CD14-positive monocyte (primary cell): ENCODE results near the gene CASK. TPM values are rescaled to one million over a fixed set of nuclear protein-coding genes. Genes with fewer than 3 reads are reported as not detected.

ENCODE experiments used
- DNase-seq, 3 donors: peaks; one replicate each; pipeline ENCODE4 v3.0.0-alpha.2; 2011 to 2022
- H2AFZ ChIP-seq: 2 replicates; pipeline ENCODE4 v1.6.0; 2012; ENCODE audit warnings: mild to moderate bottlenecking, low read depth, low read length, inconsistent platforms; ENCODE audit not compliant: insufficient read depth, poor library complexity, severe bottlenecking
- H3K27ac ChIP-seq, 2 donors: 1 replicate in 1 of 2; 2 replicates in 1 of 2; pipeline ENCODE4 v1.5.1; 2012 to 2013; ENCODE audit warnings: low read length in 2 of 2, control low read depth in 1 of 2, inconsistent platforms in 1 of 2, low read depth in 1 of 2, mild to moderate bottlenecking in 1 of 2
- H3K27me3 ChIP-seq, 2 donors: one replicate each; pipeline versions ENCODE4 v1.6.0 to v1.6.1; 2011 to 2013; ENCODE audit warnings: low read length in 2 of 2; ENCODE audit not compliant: control insufficient read depth in 2 of 2, insufficient read depth in 2 of 2
- H3K36me3 ChIP-seq, 2 donors: replicated peaks in 1 of 2; 1 replicate in 1 of 2; 2 replicates in 1 of 2; pipeline versions ENCODE4 v1.5.1 to v1.6.1; 2012 to 2013; ENCODE audit warnings: low read length in 2 of 2, control low read depth in 1 of 2, inconsistent platforms in 1 of 2, mild to moderate bottlenecking in 1 of 2; ENCODE audit not compliant: insufficient read depth in 2 of 2, control insufficient read depth in 1 of 2
- H3K4me1 ChIP-seq, 2 donors: 1 replicate in 1 of 2; 2 replicates in 1 of 2; pipeline versions ENCODE4 v1.5.1 to v1.6.1; 2012 to 2013; ENCODE audit warnings: low read length in 2 of 2, control low read depth in 1 of 2, inconsistent platforms in 1 of 2, mild to moderate bottlenecking in 1 of 2, moderate library complexity in 1 of 2; ENCODE audit not compliant: insufficient read depth in 2 of 2, control insufficient read depth in 1 of 2
- H3K4me2 ChIP-seq: replicated peaks from 2 replicates; pipeline ENCODE3; 2012; ENCODE audit warnings: low read length, moderate library complexity, mild to moderate bottlenecking; ENCODE audit not compliant: poor library complexity, severe bottlenecking; ENCODE audit errors: extremely low read depth
- H3K4me3 ChIP-seq, 3 experiments: fragments of 200-600 bp in 1 of 3; sonication (generic) in 1 of 3; replicated peaks in 1 of 3; 1 replicate in 2 of 3; 2 replicates in 1 of 3; pipeline ENCODE4 v1.5.1; 2011 to 2013; ENCODE audit warnings: low read length in 3 of 3, mild to moderate bottlenecking in 3 of 3, control low read depth in 2 of 3, low read depth in 2 of 3, inconsistent platforms in 1 of 3, moderate library complexity in 1 of 3
- H3K79me2 ChIP-seq: 2 replicates; pipeline ENCODE4 v1.6.0; 2012; ENCODE audit warnings: mild to moderate bottlenecking, control low read depth, inconsistent platforms, low read length, moderate library complexity; ENCODE audit not compliant: insufficient read depth
- H3K9ac ChIP-seq: 2 replicates; pipeline ENCODE4 v1.6.0; 2017; ENCODE audit warnings: low read length, mild to moderate bottlenecking; ENCODE audit not compliant: insufficient read depth, poor library complexity, severe bottlenecking
- H3K9me3 ChIP-seq, 2 donors: replicated peaks in 1 of 2; 1 replicate in 1 of 2; 2 replicates in 1 of 2; pipeline versions ENCODE4 v1.5.1 to v1.6.1; 2012 to 2013; ENCODE audit warnings: low read length in 2 of 2, control low read depth in 1 of 2; ENCODE audit not compliant: control insufficient read depth in 1 of 2, insufficient read depth in 1 of 2
- H4K20me1 ChIP-seq: 2 replicates; pipeline ENCODE4 v1.6.0; 2012; ENCODE audit warnings: mild to moderate bottlenecking, low read length, control low read depth, moderate library complexity; ENCODE audit not compliant: insufficient read depth
- H3K27ac Mint-ChIP-seq, 7 donors: one replicate each; pipeline ENCODE4 v1.8.0; 2020; ENCODE audit warnings: mild to moderate bottlenecking in 7 of 7, mixed read lengths in 7 of 7, moderate library complexity in 6 of 7, inconsistent platforms in 2 of 7
- H3K27me3 Mint-ChIP-seq, 3 donors: one replicate each; pipeline ENCODE4 v1.8.0; 2021 to 2022; ENCODE audit warnings: low read depth in 3 of 3, mild to moderate bottlenecking in 3 of 3, mixed read lengths in 3 of 3, moderate library complexity in 3 of 3, inconsistent platforms in 1 of 3
- H3K36me3 Mint-ChIP-seq, 2 donors: one replicate each; pipeline ENCODE4 v1.8.0; 2020; ENCODE audit warnings: mixed read lengths in 2 of 2, inconsistent platforms in 1 of 2, mild to moderate bottlenecking in 1 of 2
- H3K4me1 Mint-ChIP-seq: one replicate; pipeline ENCODE4 v1.8.0; 2020; ENCODE audit warnings: mild to moderate bottlenecking, mixed read lengths
- H3K4me3 Mint-ChIP-seq, 2 donors: one replicate each; pipeline ENCODE4 v1.8.0; 2020; ENCODE audit warnings: mild to moderate bottlenecking in 2 of 2, mixed read lengths in 2 of 2, moderate library complexity in 1 of 2
- H3K9me3 Mint-ChIP-seq, 7 donors: one replicate each; pipeline ENCODE4 v1.8.0; 2020 to 2022; ENCODE audit warnings: mixed read lengths in 7 of 7, mild to moderate bottlenecking in 6 of 7, moderate library complexity in 6 of 7, inconsistent platforms in 2 of 7
- CTCF ChIP-seq: fragments of 200-600 bp; IDR thresholded peaks from one replicate; pipeline ENCODE4 v1.8.0; 2022; ENCODE audit warnings: antibody characterized with exemption, mild to moderate bottlenecking
- WGBS: methylation state at CpG from one replicate; pipeline ENCODE4 v1.1.5; 2013; ENCODE audit warnings: missing lambda C conversion rate; ENCODE audit not compliant: insufficient coverage; 5-methylcytosine and 5-hydroxymethylcytosine counted together
- intact Hi-C, 2 donors: fragments of 100-400 bp; cut with micrococcal nuclease; formaldehyde crosslinking; loops; one replicate each; pipeline versions ENCODE4 v1.15.0 to v1.15.1; 2023
- polyA plus RNA-seq, 3 donors: library from polyadenylated mRNA; depleted of rRNA in 1 of 3; unstranded in 2 of 3; stranded (reverse) in 1 of 3; fragments of 300-500 nt in 2 of 3; fragments of >200 nt in 1 of 3; fragmentation: Illumina TruSeq in 2 of 3; gene quantifications; 1 replicate in 2 of 3; 2 replicates in 1 of 3; pipeline ENCODE4 v1.2.3, GENCODE V29; 2012 to 2021

The CASK gene
- polyA plus RNA-seq, 3 donors: 0.48 to 7.4 (median 2.5) TPM

- H3K27ac Mint-ChIP-seq: peak overlapping the region in 1 of 7 donors; percentile 28
- H3K27ac ChIP-seq: no peak overlapping the region
- H3K4me2 ChIP-seq: no peak overlapping the region
- intact Hi-C loops: no loop called here
- no peak for DNase-seq
- peaks cover 0 to 1% (median 0%) of the 10 kb centered on the region in 3 donors for H3K27me3 Mint-ChIP-seq
- peaks cover 0 to 2% of the 10 kb centered on the region in 2 donors for H3K27me3 ChIP-seq
- no peak overlapping the region for H3K4me3 Mint-ChIP-seq
- no peak for TF ChIP-seq CTCF
- H3K36me3 ChIP-seq: no peaks in the 10 kb centered on the region
- H3K9me3 Mint-ChIP-seq: peaks cover 11 to 33% (median 29%) of the 10 kb centered on the region in 7 donors
- H3K9me3 ChIP-seq: peaks cover 26 to 31% of the 10 kb centered on the region in 2 donors
- H3K4me1 ChIP-seq: peaks cover 41 to 46% of the 10 kb centered on the region in 2 donors
- WGBS: 100% methylated on average over 1 of the region's 4 CpGs
- H4K20me1 ChIP-seq: no peaks in the 10 kb centered on the region
- H3K9ac ChIP-seq: no peak overlapping the region
- H3K79me2 ChIP-seq: no peaks in the 10 kb centered on the region
- peaks cover 6 to 12% of the 10 kb centered on the region in 2 donors for H3K36me3 Mint-ChIP-seq
- H2AFZ ChIP-seq: no peak overlapping the region
- peaks cover 45% of the 10 kb centered on the region for H3K4me1 Mint-ChIP-seq
- no peak overlapping the region for H3K4me3 ChIP-seq
Observed at GRCh38 chrX:41718481-41719235, 204.7 kb downstream of the CASK start.

DNA sequence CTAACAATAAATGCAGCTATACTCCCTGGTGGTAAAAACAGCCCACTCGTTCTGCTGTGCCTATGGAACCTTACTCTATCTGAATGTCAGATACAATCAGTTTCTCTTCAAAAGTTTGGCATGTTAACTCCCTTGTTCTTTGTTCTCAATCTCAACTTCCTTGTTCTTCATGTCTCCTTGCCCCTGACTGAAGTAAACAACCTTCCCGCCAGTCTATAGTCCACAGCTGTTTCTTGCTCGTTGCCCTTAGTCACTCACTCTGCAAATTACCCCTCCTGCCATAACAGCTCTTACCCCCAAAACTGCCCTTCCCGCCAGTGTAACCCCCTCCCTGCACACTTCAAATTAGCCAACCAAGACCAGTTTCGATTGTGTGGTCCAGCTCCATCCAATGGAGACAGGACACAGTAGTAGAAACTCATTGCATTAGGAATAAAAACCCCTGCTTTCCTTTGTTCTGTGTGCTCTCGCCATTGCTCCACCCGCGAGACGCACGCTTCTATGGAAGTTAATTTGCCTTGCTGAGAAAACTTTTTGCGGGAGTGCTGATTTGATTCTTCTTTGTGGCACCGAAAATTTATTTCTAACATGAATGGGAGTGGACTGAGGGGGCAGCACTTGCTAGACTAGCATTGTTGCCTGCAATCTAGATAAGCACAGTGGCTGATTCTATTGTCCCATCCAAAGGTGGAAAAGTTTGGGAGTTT, 206.4 kb downstream of the CASK start:
- H3K79me2 ChIP-seq: no peaks in the 10 kb centered on the region
- no peak overlapping the region for H2AFZ ChIP-seq
- Mint-ChIP-seq H3K36me3 (peaks cover 6 to 15% of the 10 kb centered on the region in 2 donors), H3K9me3 (peaks cover 11 to 33% (median 29%) of the 10 kb centered on the region in 7 donors), H3K27ac (peak overlapping the region in 2 of 7 donors; percentile 0 to 9), H3K4me3 (no peak overlapping the region), H3K27me3 (no peaks in the 10 kb centered on the region), H3K4me1 (peaks cover 29% of the 10 kb centered on the region)
- no peak overlapping the region for H3K4me2 ChIP-seq
- WGBS: 100% methylated on average over 5 of the region's 12 CpGs
- H3K4me3 ChIP-seq: no peak overlapping the region
- intact Hi-C loops: no loop called here
- no peak for DNase-seq
- no peak overlapping the region for H3K27ac ChIP-seq
- H3K4me1 ChIP-seq: peaks cover 24 to 29% of the 10 kb centered on the region in 2 donors
- no peak overlapping the region for H3K9ac ChIP-seq
- H4K20me1 ChIP-seq: no peaks in the 10 kb centered on the region
- no peaks in the 10 kb centered on the region for H3K36me3 ChIP-seq
- H3K9me3 ChIP-seq: peaks cover 26 to 31% of the 10 kb centered on the region in 2 donors
- TF ChIP-seq CTCF: no peak
- H3K27me3 ChIP-seq: no peaks in the 10 kb centered on the region
